Right hindlimb (tissue), 1 donor: ENCODE measurements around the gene PRDM16.

Experiments
- DNase-seq: peaks from one replicate; pipeline ENCODE4 v3.0.0-alpha.2; 2018

PRDM16 gene

DNA sequence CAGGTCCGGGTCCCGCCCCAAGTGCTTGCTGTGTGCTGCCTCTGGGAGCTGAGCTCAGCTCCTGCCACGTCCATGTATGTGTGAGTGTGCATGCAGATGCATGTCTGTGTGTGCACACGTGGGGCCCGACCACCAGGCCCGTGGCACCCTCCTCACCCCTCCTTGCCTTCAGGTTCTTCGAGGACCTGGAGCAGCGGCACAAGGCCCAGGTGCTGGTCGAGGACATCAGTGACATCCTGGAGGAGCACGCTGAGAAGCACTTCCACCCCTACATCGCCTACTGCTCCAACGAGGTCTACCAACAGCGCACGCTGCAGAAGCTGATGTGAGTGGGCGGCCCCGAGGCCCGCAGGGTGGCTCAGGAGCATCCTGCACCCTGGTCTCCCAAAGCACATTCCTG is 403.9 kb downstream of the PRDM16 start:
- no peak for DNase-seq

DNA sequence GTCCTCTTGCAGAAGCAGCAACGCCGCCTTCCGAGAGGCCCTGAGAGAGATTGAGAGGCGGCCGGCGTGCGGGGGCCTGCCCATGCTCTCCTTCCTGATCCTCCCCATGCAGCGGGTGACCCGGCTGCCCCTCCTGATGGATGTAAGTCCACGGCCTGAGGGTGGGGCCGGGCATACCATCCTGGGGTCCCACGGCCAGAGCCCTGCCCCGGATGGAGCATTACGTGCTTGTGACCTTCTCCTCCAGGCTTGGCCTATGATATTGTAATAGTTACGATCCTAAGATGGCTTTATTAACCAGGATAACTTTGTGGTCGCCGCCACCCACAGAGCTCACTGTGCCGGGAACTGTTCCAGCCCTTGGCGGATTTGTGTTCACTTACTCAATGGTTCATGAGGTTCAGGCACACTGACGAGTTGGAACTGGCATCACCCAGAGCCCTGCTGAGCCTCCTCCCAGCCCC is 404.4 kb downstream of the PRDM16 start:
- no peak for DNase-seq

DNA sequence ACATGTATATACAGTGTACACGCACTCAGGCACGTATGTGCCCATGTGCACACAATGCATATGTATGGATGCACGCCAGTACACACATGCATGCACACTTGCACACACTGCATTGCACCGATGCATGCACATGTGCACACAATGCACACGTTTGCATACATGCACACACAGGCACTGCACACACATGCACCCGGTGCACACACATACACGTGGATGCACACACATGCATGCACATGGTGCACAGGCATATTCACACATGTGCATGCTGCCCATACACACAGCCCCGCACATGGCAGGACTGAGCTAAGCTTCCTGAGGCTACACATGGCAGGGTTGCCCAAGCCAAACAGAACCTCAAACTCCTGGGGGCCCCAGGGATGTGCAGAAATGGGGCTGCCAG is 405.0 kb downstream of the PRDM16 start:
- DNase-seq = no peak

DNA sequence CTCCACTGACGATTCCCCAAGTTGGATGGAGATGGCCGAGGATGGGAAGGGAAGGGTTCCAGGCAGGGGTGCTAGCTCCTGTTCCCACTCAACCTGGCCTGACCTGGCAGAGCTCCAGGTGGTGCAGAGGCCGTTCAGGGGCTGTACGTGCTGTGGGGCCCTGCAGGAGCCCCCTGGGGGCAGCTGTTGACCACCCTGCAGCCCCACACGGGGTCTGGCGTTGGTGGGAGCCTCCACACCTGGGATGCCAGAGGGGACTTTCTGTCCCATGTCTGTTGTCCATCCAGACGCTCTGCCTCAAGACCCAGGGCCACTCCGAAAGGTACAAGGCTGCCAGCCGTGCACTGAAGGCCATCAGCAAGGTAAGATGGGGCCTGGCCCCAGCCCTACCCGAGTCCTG is 405.4 kb downstream of the PRDM16 start:
- no peak for DNase-seq

DNA sequence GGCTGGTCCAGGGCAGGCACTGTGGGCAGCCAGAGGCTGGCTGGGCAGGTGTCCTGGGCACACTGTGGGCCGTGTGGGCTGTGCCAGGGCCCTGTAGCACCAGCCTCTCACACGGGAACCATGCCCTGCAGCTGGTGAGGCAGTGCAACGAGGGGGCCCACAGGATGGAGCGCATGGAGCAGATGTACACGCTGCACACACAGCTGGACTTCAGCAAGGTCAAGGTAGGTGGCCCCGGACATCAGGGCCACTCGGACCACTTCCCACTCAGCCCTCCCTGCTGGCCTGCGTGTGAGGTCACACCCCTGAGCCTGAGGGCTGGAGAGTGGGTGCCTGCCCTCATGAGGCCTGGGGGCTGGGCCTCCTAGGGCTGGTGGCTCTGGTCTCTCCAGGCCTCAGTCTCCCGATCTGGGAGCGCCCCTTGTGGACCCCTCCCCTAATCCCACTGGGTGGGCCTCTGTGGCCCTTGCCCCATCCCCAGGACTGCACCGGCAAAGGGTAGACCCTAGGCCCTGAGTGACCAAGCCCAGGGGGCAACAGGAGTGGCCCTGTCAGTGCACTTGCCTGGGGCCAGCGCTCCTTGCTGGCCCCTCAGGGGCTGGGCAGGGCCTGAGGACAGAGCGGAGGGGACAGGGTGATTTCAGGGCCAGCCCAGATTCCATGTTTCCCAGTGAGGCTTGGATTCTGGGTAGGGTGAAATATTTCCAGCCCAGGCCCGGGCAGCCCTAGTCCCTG is 407.0 kb downstream of the PRDM16 start:
- DNase-seq = no peak

DNA sequence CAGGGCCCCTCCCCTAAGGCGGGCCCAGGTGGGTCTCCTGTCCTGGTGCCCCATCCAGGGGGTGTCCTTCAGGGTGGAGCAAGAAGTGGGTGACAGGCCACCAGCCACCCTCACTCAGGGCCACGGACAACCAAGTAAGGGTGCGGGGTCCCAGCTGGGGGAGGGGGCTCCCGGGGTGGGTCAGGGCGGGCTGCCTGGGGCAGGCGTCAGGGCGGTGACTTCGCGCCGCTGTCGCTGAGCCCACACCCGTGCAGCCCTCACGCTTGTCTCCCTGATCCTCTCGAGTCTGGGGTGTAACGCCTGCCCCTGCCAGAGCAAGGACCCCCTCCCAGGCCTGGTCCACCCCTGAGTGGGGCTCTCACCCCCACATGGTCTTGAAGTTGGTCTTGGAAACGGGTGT is 407.7 kb downstream of the PRDM16 start:
- no peak for DNase-seq

DNA sequence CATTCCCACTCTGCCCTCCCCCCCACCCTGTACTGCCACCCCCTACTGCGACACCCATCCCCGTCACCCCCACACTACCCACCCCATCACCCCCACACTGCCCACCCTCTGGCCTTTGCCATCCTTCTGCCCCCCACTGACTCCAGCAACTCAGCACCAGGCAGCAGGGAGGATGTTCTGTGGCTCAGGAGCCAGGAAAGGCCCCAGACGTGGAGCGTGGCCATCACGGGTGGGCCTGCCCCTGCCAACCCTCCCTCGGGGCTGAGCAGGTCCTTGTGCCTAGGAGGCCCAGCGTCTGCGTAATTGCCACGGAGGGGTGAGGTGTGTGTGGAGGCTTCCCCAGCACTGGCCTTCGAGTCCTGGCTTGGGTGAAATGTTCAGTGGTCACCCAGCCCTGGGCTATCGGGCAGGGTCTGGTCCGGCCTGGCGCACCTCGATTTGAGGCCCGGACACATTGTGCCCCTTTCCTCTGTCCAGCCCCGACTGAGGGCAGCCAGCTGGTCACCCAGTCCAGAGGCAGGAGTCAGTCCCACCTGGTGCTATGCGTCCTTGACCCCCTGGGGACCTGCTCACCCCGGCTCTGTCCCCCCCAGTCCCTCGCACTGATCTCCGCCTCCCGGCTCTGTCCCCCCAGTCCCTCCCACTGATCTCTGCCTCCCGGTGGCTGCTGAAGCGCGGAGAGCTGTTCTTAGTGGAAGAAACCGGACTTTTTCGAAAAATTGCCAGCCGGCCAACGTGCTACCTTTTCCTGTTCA is 408.4 kb downstream of the PRDM16 start:
- no peak for DNase-seq

DNA sequence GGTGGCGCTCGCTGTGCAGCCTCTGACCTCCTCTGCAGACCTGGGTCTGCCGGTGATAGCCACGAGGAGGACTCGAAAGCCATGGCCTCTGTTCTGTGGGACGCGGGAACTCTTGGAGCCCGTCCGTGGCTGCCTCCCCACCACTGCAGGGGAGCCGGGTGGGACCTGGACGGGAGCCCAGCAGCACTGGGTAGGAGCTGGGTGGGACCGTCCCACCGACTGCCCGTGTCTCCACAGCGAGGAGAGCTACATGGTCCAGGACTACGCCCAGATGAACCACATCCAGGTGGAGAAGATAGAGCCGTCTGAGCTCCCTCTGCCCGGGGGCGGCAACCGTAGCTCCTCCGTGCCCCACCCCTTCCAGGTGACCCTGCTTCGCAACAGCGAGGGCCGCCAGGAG is 409.2 kb downstream of the PRDM16 start:
- no peak for DNase-seq

DNA sequence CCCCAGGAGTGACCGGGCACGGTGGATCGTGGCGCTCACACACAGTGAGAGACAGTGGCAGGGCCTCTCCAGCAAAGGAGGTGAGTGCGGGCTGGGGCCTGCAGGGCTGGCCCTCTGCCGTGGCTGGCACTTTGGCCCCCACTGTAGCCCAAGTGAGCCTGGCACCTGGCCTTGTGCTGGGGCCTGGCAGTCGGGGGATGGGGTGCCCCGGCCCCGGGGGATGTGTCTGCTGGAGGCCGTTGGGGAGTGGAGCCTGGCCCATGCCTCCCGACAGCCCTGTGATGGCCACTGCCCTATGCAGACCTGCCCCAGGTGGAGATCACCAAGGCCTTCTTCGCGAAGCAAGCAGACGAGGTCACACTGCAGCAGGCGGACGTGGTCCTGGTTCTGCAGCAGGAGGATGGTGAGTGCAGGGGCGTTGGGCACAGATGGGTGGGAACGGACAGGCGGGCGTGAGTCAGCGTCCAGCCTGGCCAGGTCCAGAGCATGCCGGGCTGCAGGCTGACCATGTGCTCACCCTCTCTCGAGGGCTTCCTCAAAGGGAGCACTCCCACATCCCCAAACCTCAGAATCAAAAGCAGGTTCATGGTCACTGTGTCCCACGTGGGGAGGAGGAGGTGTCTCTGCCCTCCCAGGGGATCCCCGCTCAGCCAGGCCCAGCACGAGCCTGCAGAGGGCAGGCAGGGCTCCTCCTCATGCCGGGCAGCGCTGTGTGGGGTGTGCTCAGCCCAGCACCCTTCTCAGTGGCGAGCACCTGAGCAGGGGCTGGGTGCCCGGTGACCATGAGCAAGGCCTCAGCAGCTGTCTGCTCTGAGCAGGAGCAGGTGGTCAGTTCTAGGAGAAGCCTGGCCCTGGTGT is 410.7 kb downstream of the PRDM16 start:
- DNase-seq = no peak

DNA sequence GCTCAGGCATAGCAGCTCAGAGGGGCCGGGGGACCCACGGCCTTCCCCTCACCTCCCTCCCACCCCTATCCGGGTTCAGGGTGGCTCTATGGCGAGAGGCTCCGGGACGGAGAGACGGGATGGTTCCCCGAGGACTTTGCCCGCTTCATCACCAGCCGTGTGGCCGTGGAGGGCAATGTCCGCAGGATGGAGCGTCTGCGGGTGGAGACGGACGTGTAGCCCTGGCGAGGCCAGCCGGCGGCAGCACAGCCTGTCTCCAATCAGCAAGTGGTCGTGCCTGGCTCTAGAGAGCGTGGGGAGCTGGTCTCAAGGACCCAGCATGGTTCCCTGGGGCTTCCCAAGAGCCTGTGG is 411.3 kb downstream of the PRDM16 start:
- DNase-seq = no peak

DNA sequence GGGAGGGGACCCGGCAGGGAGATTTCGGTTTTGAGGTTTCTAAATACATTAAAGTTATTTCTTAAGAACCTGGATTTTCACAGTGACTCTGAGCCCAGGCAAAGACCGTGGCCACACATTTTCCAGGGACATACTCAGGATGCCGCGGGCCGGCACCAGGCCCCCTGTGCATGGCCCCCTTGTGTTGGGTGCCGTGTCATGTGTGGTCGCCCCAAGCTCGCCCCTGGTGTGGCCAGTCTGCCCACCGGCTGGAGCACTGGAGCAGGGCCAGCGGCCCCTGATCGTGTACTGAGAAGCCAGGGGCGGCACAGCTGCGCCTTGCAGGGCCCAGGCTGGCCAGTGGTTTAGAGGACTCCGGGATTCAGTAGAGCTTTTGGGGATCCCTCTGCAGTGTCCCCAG is 412.0 kb downstream of the PRDM16 start:
- no peak for DNase-seq

DNA sequence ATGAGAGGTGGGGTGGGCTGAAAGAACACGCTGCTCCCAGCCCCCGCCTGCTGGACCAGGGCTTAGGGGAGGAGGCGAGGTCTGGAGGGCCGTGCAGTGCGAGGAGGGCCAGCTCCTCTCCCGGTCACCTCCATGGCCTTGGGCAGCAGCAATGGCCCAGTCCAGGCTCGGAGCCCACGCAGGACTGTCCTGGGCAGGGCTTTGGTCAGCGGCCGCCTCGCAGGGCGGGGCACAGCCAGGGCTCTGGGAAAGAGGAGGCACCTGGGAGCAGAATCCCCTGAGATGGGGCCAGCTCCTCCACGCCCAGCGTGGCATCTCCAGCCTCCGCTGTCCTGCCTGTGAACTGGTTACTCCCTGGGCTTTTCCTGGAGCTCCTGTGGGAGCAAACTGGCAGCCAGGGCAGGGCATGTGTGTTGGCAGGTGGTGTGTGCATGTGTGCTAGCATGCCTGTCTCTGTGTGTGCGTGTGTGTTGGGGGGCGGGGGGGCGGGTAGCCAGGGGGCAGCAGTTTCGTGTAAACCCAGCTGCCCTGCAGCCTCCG is 412.9 kb downstream of the PRDM16 start:
- no peak for DNase-seq

DNA sequence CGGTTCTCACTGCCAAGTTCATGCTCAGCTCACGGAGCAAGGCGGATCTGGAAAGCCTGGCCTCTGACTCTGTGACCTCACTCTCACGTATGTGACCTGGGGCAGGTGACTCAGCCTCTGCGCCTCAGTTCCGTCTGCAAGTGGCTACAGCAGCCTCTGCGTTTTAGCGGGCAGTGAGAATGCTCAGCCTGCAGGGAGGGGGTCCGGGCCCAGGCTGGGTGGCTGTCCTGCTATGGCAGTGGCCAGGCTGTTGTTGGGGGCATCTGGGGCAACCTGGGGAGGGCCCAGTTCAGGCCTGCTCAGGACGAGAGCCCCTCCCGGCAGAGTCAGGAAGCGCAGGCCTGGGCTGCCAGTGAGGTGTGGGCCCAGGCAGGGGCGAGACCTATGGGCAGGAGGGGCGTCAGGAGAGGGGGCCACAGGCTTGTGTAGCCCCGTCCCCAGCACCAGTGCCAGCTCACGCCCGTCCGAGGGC is 413.4 kb downstream of the PRDM16 start:
- DNase-seq = no peak

DNA sequence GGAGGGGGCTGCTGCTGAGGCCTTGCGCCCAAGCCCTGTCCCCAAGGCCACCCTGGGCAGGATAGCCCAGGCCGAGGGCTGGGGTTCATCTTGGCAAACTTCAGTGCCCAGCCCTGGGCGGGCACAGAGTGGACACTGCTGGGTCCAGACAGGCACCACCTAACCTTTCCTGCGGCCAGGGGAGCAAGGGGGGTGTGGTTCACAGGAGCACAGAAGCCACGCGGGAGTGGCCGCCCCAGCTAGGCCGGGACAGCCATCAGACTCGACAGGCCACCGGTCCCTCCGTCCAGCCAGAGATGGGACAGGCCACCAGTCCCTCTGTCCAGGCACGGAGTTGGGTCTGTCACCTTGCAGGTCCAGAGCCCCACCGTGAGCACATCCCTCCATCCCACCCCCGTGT is 414.4 kb downstream of the PRDM16 start:
- no peak for DNase-seq

DNA sequence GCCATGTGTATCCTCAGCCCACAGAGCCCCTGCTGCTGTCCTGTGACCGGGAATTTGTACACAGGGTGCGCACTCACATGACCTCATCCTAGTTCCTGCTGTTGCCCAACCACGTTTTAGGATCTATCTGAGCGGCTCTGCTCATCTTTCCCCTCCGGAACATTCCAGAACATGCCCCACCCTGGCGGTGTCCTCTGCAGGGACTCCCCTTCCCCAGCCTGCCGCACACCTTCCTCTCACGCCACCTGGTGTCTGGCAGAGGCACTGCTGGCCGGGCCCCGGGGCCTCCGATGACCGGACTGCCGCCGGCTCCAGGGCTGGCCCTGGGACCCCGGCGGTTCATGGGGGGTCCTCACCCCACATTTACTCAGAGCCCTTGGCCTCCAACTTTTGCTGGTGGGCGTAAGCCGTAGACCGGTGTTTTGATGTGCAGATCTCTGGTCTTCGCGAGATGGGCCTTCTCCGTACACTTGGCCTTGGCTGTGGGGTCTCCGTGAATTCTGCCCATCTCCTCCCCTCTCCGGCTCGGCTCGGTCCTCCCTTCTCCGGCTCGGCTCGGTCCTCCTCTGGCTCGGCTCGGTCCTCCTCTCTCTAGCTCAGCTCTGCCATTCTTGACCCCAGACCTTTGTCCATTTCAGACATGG is 414.9 kb downstream of the PRDM16 start:
- no peak for DNase-seq

DNA sequence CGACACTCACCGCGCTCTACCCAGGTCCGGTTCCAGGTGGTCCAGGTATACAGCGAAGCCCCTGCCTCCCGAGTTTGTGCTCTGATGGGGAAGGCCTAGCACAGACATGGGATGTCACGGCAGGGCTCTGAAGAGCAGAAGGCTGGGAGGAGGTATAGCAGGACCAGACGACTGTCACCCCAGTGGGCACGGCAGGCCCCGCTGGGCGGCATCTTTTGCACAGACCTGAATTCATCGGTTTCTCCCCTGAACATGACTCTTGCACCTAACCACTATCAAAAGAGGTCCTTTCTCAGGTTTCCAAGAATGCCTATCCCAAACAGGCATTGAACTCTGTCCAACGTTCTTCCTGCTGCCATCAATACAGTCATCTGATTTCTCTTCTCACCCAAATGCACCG is 416.0 kb downstream of the PRDM16 start:
- no peak for DNase-seq
